NT2/D1 (cell line): ENCODE data around the gene RAP2A.

Source experiments
- YY1 ChIP-seq: IDR thresholded peaks from 2 replicates; pipeline ENCODE4 v1.6.1; 2011; ENCODE audit not compliant: insufficient read length, insufficient read depth
- ZNF274 ChIP-seq: IDR thresholded peaks from 2 replicates; pipeline ENCODE4 v1.6.1; 2011; ENCODE audit warnings: mild to moderate bottlenecking, low read depth, low read length

- TF ChIP-seq YY1 (no peak), ZNF274 (no peak)
Measured at GRCh38 chr13:97432232-97432916, 1.6 kb upstream of the RAP2A start.
